HL-60 (cell line): ENCODE measurements around the gene RBFOX2.

Experiments
- DNase-seq, 2 experiments: peaks; one replicate each; pipeline ENCODE4 v3.0.0-alpha.2; 2010 to 2020; ENCODE audit warnings: low read depth in 1 of 2, low spot score in 1 of 2
- H3K27ac ChIP-seq: fragments of 250-450 bp; sonication (Bioruptor Pico); replicated peaks from 2 replicates; pipeline ENCODE4 v1.5.1; 2020; ENCODE audit warnings: mild to moderate bottlenecking, moderate library complexity
- H3K27me3 ChIP-seq: fragments of 250-450 bp; sonication (Bioruptor Pico); 2 replicates; pipeline ENCODE4 v1.5.1; 2021; ENCODE audit warnings: mild to moderate bottlenecking, moderate library complexity; ENCODE audit not compliant: insufficient read depth, poor library complexity, severe bottlenecking
- H3K4me3 ChIP-seq: replicated peaks from 2 replicates; pipeline ENCODE4 v1.5.1; 2011; ENCODE audit warnings: mild to moderate bottlenecking, control low read depth, low read length; ENCODE audit not compliant: insufficient read depth
- GABPA ChIP-seq: IDR thresholded peaks from 2 replicates; pipeline ENCODE4 v1.6.1; 2012; ENCODE audit warnings: low read depth
- POLR2AphosphoS5 ChIP-seq: IDR thresholded peaks from 2 replicates; pipeline ENCODE4 v1.6.1; 2012; ENCODE audit warnings: low read depth
- SPI1 ChIP-seq: IDR thresholded peaks from 2 replicates; pipeline ENCODE4 v1.6.1; 2012; ENCODE audit warnings: low read depth, mild to moderate bottlenecking, borderline replicate concordance
- TF ChIP-seq, protein P1 (sequence below): IDR thresholded peaks from one replicate; pipeline ENCODE4 v1.5.1; 2011; ENCODE audit warnings: low read length, control low read depth, inconsistent platforms; ENCODE audit not compliant: insufficient read depth
- TF ChIP-seq, protein P2 (sequence below): IDR thresholded peaks from 2 replicates; pipeline ENCODE4 v1.6.1; 2012; ENCODE audit warnings: low read depth; ENCODE audit not compliant: insufficient replicate concordance

RBFOX2 gene

DNA sequence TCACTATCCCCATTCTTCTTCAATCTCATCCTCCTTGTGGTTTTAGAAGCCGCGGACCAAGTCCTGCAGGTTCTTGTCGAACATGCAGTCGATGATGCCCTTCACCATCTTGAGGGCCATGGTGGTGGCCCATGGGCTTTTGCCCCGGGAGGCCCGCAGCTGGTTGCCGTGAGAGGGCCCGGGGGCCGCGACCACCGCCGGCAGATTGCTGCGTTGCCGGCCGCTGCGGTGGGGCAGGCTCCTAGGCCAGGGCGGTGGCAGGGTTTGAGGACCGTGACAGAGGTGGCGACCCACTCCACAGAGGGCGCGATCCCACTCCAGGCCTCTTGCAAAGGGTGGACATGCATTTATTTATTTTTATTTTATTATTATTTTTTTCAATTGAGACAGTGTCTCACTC lies 244.0 kb downstream of the RBFOX2 start:
- TF ChIP-seq, protein P1, sequence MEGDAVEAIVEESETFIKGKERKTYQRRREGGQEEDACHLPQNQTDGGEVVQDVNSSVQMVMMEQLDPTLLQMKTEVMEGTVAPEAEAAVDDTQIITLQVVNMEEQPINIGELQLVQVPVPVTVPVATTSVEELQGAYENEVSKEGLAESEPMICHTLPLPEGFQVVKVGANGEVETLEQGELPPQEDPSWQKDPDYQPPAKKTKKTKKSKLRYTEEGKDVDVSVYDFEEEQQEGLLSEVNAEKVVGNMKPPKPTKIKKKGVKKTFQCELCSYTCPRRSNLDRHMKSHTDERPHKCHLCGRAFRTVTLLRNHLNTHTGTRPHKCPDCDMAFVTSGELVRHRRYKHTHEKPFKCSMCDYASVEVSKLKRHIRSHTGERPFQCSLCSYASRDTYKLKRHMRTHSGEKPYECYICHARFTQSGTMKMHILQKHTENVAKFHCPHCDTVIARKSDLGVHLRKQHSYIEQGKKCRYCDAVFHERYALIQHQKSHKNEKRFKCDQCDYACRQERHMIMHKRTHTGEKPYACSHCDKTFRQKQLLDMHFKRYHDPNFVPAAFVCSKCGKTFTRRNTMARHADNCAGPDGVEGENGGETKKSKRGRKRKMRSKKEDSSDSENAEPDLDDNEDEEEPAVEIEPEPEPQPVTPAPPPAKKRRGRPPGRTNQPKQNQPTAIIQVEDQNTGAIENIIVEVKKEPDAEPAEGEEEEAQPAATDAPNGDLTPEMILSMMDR: no peak
- TF ChIP-seq, protein P2, sequence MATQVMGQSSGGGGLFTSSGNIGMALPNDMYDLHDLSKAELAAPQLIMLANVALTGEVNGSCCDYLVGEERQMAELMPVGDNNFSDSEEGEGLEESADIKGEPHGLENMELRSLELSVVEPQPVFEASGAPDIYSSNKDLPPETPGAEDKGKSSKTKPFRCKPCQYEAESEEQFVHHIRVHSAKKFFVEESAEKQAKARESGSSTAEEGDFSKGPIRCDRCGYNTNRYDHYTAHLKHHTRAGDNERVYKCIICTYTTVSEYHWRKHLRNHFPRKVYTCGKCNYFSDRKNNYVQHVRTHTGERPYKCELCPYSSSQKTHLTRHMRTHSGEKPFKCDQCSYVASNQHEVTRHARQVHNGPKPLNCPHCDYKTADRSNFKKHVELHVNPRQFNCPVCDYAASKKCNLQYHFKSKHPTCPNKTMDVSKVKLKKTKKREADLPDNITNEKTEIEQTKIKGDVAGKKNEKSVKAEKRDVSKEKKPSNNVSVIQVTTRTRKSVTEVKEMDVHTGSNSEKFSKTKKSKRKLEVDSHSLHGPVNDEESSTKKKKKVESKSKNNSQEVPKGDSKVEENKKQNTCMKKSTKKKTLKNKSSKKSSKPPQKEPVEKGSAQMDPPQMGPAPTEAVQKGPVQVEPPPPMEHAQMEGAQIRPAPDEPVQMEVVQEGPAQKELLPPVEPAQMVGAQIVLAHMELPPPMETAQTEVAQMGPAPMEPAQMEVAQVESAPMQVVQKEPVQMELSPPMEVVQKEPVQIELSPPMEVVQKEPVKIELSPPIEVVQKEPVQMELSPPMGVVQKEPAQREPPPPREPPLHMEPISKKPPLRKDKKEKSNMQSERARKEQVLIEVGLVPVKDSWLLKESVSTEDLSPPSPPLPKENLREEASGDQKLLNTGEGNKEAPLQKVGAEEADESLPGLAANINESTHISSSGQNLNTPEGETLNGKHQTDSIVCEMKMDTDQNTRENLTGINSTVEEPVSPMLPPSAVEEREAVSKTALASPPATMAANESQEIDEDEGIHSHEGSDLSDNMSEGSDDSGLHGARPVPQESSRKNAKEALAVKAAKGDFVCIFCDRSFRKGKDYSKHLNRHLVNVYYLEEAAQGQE: no peak
- no peak for TF ChIP-seq POLR2AphosphoS5
- TF ChIP-seq GABPA: no peak
- no peak for TF ChIP-seq SPI1
- H3K27ac ChIP-seq: no peak overlapping the region
- H3K4me3 ChIP-seq: no peak overlapping the region
- H3K27me3 ChIP-seq: peaks cover 4% of the 10 kb centered on the region
- DNase-seq: no peak

DNA sequence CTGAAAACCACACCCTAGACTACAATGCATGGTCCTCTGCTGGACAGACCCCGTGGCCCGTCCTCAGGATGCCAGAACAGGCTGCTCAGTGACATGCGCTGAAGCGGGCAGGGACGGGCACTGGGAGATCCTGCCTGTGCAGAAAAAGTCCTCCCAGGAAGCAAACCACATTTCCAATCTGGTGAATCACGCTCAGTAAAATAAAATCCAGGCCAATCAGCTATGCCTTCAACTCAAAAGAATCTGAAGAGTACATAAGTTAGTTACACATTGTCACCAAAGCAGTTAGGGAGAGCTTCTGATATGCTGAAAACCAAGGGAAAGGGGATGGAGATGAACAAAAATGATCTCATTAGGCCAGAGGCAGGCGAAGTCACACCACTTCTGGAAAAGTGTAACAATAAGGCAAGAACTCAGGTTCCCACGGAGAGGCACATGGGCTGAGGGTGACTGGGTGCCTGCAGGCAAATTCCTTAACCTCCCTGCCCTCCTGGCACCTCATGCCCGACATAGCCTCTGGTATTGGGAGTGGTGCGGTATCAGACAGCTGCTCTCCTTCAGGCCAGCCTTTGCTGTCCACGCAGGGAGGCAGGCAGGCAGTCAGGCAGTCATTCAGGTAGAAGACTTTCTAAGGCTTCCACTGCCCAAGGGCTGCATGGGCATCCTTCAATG lies 244.5 kb downstream of the RBFOX2 start:
- no peak for TF ChIP-seq SPI1
- TF ChIP-seq, protein P1: no peak
- TF ChIP-seq GABPA: no peak
- TF ChIP-seq, protein P2: no peak
- TF ChIP-seq POLR2AphosphoS5: no peak
- Histone ChIP-seq H3K27me3 (peaks cover 7% of the 10 kb centered on the region), H3K27ac (no peak overlapping the region), H3K4me3 (no peak overlapping the region)
- DNase-seq: no peak

DNA sequence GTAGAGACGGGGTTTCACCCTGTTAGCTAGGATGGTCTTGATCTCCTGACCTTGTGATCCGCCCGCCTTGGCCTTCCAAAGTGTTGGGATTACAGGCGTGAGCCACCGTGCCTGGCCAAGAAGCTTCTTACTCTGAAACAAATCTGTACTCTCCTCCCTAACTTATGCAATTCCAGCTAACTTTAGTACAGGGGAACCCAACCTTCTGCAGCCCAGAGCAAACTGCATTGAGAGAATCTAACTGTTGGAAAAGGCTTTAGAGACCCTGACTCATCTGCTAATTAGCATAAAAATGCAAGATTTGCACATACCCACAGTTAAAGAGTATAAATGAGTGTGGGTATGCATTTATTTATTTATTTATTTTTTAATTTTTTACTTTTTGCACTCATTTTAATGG lies 246.1 kb downstream of the RBFOX2 start:
- Histone ChIP-seq H3K27me3 (peaks cover 12% of the 10 kb centered on the region), H3K4me3 (no peak overlapping the region), H3K27ac (no peak overlapping the region)
- TF ChIP-seq, protein P1: no peak
- no peak for TF ChIP-seq GABPA
- TF ChIP-seq, protein P2: no peak
- no peak for TF ChIP-seq SPI1
- no peak for TF ChIP-seq POLR2AphosphoS5
- no peak for DNase-seq
